CD4-positive, alpha-beta T cell (primary cell): ENCODE data around the gene SOCS3. TPM values are rescaled to one million over a fixed set of nuclear protein-coding genes. Genes with fewer than 3 reads are reported as not detected.

Experiments used
- ATAC-seq: fragments of 200-7000 bp; cut with Tn5 transposase; one replicate; pipeline ENCODE4 v1.10.0; 2022; ENCODE audit warnings: mild to moderate bottlenecking; ENCODE audit not compliant: poor library complexity
- CTCF ChIA-PET: fragments of 350-600 bp; sonication (Branson Sonifier 250); formaldehyde crosslinking; loops from one replicate; lab custom pipeline; 2021; ENCODE audit warnings: antibody characterized with exemption, inconsistent platforms; lab: Charles Lee
- POLR2A ChIA-PET: fragments of 350-600 bp; sonication (Branson Sonifier 250); formaldehyde crosslinking; loops from one replicate; lab custom pipeline; 2021; ENCODE audit warnings: antibody characterized with exemption, inconsistent platforms; lab: Charles Lee
- DNase-seq, 14 experiments: peaks; one replicate each; pipeline ENCODE4 v3.0.0-alpha.2; 2013 to 2020; ENCODE audit warnings: mixed read lengths in 2 of 14
- H3K27ac ChIP-seq, 2 donors: one replicate each; pipeline versions ENCODE4 v1.5.1 to v1.7.0; 2013; ENCODE audit warnings: low read length in 2 of 2, low read depth in 1 of 2, mild to moderate bottlenecking in 1 of 2
- H3K27me3 ChIP-seq, 2 experiments: 1 replicate in 1 of 2; 2 replicates in 1 of 2; pipeline versions ENCODE4 v1.6.1 to v1.7.0; 2013; ENCODE audit warnings: low read length in 2 of 2, control low read depth in 1 of 2, mild to moderate bottlenecking in 1 of 2, moderate library complexity in 1 of 2; ENCODE audit not compliant: insufficient read depth in 2 of 2, control insufficient read depth in 1 of 2
- H3K36me3 ChIP-seq: one replicate; pipeline ENCODE4 v1.6.1; 2013; ENCODE audit warnings: low read length, control low read depth; ENCODE audit not compliant: insufficient read depth
- H3K4me1 ChIP-seq: one replicate; pipeline ENCODE4 v1.6.1; 2013; ENCODE audit warnings: low read length, control low read depth; ENCODE audit not compliant: insufficient read depth
- H3K4me3 ChIP-seq: one replicate; pipeline ENCODE4 v1.5.1; 2013; ENCODE audit warnings: mild to moderate bottlenecking, low read length, moderate library complexity
- H3K9me3 ChIP-seq, 2 experiments: 1 replicate in 1 of 2; 2 replicates in 1 of 2; pipeline versions ENCODE4 v1.6.1 to v1.7.0; 2013; ENCODE audit warnings: low read length in 2 of 2, mild to moderate bottlenecking in 2 of 2, control low read depth in 1 of 2, moderate library complexity in 1 of 2; ENCODE audit not compliant: control insufficient read depth in 1 of 2, insufficient read depth in 1 of 2
- H3K27ac Mint-ChIP-seq: one replicate; pipeline ENCODE4 v1.8.0; 2020; ENCODE audit warnings: mixed read lengths
- H3K27me3 Mint-ChIP-seq: one replicate; pipeline ENCODE4 v1.8.0; 2021; ENCODE audit warnings: mixed read lengths
- H3K36me3 Mint-ChIP-seq: one replicate; pipeline ENCODE4 v1.8.0; 2021; ENCODE audit warnings: low read depth, mixed read lengths
- H3K4me1 Mint-ChIP-seq: one replicate; pipeline ENCODE4 v1.8.0; 2021; ENCODE audit warnings: low read depth, mixed read lengths
- H3K4me3 Mint-ChIP-seq: one replicate; pipeline ENCODE4 v1.8.0; 2020; ENCODE audit warnings: mild to moderate bottlenecking, mixed read lengths
- H3K9me3 Mint-ChIP-seq: one replicate; pipeline ENCODE4 v1.8.0; 2020; ENCODE audit warnings: mixed read lengths
- intact Hi-C, 2 experiments: fragments of 100-400 bp; cut with DNase I in 1 of 2; cut with micrococcal nuclease in 1 of 2; formaldehyde crosslinking; loops; one replicate each; pipeline versions ENCODE4 v1.15.1 to v1.9.0; 2023 to 2025; cut with DNase I, micrococcal nuclease
- polyA plus RNA-seq, 2 donors: library from polyadenylated mRNA; unstranded; fragments of 120-200 nt; gene quantifications; one replicate each; pipeline ENCODE4 v1.2.1, GENCODE V29; 2013
- total RNA-seq, 174 experiments: library from RNA in 2 of 174; stranded (reverse) in 2 of 174; gene quantifications; one replicate each; pipeline ENCODE4 v1.2.3 and lab custom pipeline; 2021 to 2026
- TF ChIP-seq, protein P1 (sequence below): fragments of 200-600 bp; IDR thresholded peaks from one replicate; pipeline ENCODE4 v1.8.0; 2022; ENCODE audit warnings: antibody characterized with exemption, mild to moderate bottlenecking

The SOCS3 gene, protein sequence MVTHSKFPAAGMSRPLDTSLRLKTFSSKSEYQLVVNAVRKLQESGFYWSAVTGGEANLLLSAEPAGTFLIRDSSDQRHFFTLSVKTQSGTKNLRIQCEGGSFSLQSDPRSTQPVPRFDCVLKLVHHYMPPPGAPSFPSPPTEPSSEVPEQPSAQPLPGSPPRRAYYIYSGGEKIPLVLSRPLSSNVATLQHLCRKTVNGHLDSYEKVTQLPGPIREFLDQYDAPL
- total RNA-seq (100 to 1,000 TPM; 414 to 427 TPM), total RNA-seq (lab: John Stamatoyannopoulos, UW) (6.4 to 1,983 (median 206) reads per million in 172 experiments)
- 52.7 TPM for polyA plus RNA-seq (2013, experiment 1 of 2)
- polyA plus RNA-seq (2013, experiment 2 of 2): 102 TPM

DNA sequence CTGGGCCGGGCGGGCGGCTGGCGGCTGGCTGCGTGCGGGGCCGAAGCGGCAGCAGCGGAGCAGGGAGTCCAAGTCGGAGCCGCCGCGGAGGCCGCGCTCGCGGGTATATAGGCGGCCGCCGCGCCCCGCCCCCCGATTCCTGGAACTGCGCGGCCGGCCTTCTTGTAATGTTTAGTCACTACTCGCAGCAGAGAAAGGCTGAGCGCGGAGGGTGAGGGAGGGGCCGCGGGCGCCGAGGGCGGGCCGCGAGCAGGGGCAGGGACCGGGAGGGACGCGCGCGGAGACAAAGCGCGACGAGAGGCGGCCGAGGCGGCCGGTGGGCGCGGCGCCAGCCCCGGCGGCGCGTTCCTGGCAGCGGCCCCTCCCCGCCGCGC is at the start of gene SOCS3:
Gene SOCS3, minus strand, starts transcription at position 81 of the 374 bp plus-strand sequence. CDS start 982 bp downstream, outside the sequence.
- peak; percentile 93 to 99 (median 97) for DNase-seq
- ChIA-PET CTCF (interaction anchor here (0.7 to 5.6 kb wide), 8 partner anchors 12 to 225 kb away, joined by 3 to 40 read pairs (median 16); partner anchors contain the start of gene PGS1), POLR2A (interaction anchor here (0.8 to 4.6 kb wide), 12 partner anchors 12 to 108 kb away, joined by 3 to 29 read pairs (median 6); partner anchors contain the start of gene PGS1)
- peaks cover 52% of the 10 kb centered on the region for H3K4me1 ChIP-seq
- Mint-ChIP-seq H3K4me1 (peaks cover 47% of the 10 kb centered on the region), H3K36me3 (peaks cover 38% of the 10 kb centered on the region), H3K27ac (peak within 1 kb of the TSS; percentile 97), H3K27me3 (no peaks in the 10 kb centered on the region), H3K4me3 (peak within 1 kb of the TSS; percentile 95), H3K9me3 (no peaks in the 10 kb centered on the region)
- peaks cover 2 to 3% of the 10 kb centered on the region in 2 experiments for H3K27me3 ChIP-seq
- intact Hi-C loops: loop anchor here (1.0 to 10.0 kb wide), 11 partner anchors 17 to 235 kb away; partner anchors contain the start of genes PGS1 (in 2 of the 2) and TMC6 (in 2 of the 2)
- H3K4me3 ChIP-seq: peak within 1 kb of the TSS; percentile 85
- H3K9me3 ChIP-seq: no peaks in the 10 kb centered on the region
- H3K36me3 ChIP-seq: peaks cover 22% of the 10 kb centered on the region
- TF ChIP-seq, protein P1, sequence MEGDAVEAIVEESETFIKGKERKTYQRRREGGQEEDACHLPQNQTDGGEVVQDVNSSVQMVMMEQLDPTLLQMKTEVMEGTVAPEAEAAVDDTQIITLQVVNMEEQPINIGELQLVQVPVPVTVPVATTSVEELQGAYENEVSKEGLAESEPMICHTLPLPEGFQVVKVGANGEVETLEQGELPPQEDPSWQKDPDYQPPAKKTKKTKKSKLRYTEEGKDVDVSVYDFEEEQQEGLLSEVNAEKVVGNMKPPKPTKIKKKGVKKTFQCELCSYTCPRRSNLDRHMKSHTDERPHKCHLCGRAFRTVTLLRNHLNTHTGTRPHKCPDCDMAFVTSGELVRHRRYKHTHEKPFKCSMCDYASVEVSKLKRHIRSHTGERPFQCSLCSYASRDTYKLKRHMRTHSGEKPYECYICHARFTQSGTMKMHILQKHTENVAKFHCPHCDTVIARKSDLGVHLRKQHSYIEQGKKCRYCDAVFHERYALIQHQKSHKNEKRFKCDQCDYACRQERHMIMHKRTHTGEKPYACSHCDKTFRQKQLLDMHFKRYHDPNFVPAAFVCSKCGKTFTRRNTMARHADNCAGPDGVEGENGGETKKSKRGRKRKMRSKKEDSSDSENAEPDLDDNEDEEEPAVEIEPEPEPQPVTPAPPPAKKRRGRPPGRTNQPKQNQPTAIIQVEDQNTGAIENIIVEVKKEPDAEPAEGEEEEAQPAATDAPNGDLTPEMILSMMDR: no peak
- peak within 1 kb of the TSS; percentile 53 to 81 for H3K27ac ChIP-seq
- peak; percentile 66 for ATAC-seq

DNA sequence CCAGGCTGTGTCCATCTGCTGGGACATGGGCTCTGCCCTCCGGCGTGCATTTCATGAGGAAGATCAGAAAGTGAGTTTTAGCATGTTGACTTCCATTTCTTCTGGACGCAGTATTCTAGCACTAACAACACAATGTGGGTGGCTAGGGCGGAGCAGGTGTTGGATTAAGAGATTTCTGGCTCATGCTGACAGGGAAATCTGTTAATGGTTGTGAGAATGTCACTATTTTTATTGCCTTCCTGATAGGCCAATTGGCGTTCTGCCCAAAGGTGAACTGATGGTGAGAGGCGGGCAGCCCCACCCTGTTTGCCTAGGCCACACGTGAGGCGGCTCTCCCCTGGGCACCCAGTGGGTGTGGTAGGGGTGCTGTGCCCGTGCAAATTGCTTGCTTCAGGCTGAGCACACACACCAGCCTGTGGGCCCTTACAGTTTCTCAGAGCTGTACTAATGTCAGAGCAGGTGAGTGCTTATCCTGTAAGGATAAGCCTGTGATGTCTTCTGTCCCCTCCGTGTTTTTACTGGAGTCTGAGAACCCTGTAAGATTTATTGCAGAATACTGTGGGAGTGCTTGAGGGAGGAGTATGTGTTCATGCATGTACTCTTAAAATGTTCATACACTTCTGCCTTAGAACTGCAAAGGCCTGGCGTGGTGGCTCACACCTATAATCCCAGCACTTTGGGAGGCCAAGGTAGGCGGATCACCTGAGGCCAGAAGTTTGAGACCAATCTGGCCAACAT is 49.5 kb upstream of the SOCS3 start:
- H3K27me3 Mint-ChIP-seq: no peaks in the 10 kb centered on the region
- no peak for ATAC-seq
- H3K9me3 Mint-ChIP-seq: no peaks in the 10 kb centered on the region
- Histone ChIP-seq H3K9me3 (no peaks in the 10 kb centered on the region), H3K4me1 (peaks cover 51% of the 10 kb centered on the region), H3K27me3 (no peaks in the 10 kb centered on the region), H3K27ac (no peak overlapping the region), H3K4me3 (no peak overlapping the region), H3K36me3 (peaks cover 41% of the 10 kb centered on the region)
- ChIA-PET CTCF (no interaction called here), POLR2A (no interaction called here)
- H3K27ac Mint-ChIP-seq: peak overlapping the region; percentile 74
- intact Hi-C loops: no loop called here
- TF ChIP-seq, protein P1: no peak
- no peak for DNase-seq
- H3K4me3 Mint-ChIP-seq: no peak overlapping the region
- H3K4me1 Mint-ChIP-seq: peaks cover 55% of the 10 kb centered on the region
- peaks cover 41% of the 10 kb centered on the region for H3K36me3 Mint-ChIP-seq

GRCh38 chr17:78408476-78409050 is 48.7 kb upstream of the SOCS3 start:
- Mint-ChIP-seq H3K9me3 (no peaks in the 10 kb centered on the region), H3K4me1 (peaks cover 47% of the 10 kb centered on the region), H3K27me3 (no peaks in the 10 kb centered on the region), H3K4me3 (no peak overlapping the region), H3K27ac (peak overlapping the region; percentile 74), H3K36me3 (peaks cover 49% of the 10 kb centered on the region)
- DNase-seq (no peak), ATAC-seq (no peak)
- ChIA-PET POLR2A (no interaction called here), CTCF (interaction anchor here (0.5 to 0.9 kb wide), 2 partner anchors 48 to 100 kb away, joined by 3 read pairs; no protein-coding TSS in a partner anchor)
- peaks cover 43% of the 10 kb centered on the region for H3K4me1 ChIP-seq
- H3K4me3 ChIP-seq: no peak overlapping the region
- H3K9me3 ChIP-seq: no peaks in the 10 kb centered on the region
- TF ChIP-seq, protein P1: no peak
- no peak overlapping the region for H3K27ac ChIP-seq
- no peaks in the 10 kb centered on the region for H3K27me3 ChIP-seq
- intact Hi-C loops: no loop called here
- peaks cover 49% of the 10 kb centered on the region for H3K36me3 ChIP-seq
